DND-41 (cell line): ENCODE measurements around the gene TMPRSS12.

Experiments
- EZH2 ChIP-seq: IDR thresholded peaks from 3 replicates; pipeline ENCODE4 v1.6.1; 2012; ENCODE audit warnings: borderline replicate concordance, low read depth, mild to moderate bottlenecking, moderate library complexity, low read length, inconsistent platforms; ENCODE audit not compliant: severe bottlenecking
- TF ChIP-seq, protein P1 (sequence below): IDR thresholded peaks from 2 replicates; pipeline ENCODE4 v1.5.1; 2012; ENCODE audit warnings: borderline replicate concordance, low read length, moderate library complexity, mild to moderate bottlenecking; ENCODE audit not compliant: poor library complexity, severe bottlenecking; ENCODE audit errors: extremely low read depth

DNA sequence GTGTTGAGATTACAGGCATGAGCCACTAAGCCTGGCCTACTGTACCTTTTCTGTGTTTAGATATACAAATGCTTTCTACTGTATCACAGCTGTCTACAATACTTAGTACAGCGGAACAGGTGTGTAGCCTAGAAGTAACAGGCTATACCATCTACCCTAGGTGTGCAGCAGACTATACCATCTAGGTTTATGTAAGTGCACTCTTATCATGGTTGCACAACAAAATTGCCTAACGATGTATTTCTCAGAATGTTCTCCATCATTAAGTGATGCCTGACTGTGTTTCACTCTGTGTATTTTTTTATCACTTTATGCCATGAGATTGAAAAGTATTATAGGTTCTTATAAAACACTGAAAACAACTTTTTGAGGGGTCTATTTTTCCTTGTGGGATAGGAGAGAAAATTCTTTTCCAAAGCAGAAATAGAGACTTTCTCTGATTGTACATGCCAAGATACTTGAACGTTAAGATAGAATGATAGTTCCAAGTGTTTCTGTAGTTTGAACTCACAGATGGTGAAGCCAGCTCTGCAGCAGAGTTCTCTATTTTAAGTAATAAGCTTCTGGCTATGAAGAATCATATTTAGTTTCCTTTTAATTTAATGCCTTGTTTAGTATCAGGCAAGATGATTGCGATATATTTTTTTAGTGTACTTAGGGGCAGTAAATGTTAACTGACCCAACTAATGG, 17.0 kb downstream of the TMPRSS12 start:
- TF ChIP-seq, protein P1, sequence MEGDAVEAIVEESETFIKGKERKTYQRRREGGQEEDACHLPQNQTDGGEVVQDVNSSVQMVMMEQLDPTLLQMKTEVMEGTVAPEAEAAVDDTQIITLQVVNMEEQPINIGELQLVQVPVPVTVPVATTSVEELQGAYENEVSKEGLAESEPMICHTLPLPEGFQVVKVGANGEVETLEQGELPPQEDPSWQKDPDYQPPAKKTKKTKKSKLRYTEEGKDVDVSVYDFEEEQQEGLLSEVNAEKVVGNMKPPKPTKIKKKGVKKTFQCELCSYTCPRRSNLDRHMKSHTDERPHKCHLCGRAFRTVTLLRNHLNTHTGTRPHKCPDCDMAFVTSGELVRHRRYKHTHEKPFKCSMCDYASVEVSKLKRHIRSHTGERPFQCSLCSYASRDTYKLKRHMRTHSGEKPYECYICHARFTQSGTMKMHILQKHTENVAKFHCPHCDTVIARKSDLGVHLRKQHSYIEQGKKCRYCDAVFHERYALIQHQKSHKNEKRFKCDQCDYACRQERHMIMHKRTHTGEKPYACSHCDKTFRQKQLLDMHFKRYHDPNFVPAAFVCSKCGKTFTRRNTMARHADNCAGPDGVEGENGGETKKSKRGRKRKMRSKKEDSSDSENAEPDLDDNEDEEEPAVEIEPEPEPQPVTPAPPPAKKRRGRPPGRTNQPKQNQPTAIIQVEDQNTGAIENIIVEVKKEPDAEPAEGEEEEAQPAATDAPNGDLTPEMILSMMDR = no peak
- no peak for TF ChIP-seq EZH2
